MCF 10A (cell line): ENCODE data around the gene FAXDC2. TPM values are rescaled to one million over a fixed set of nuclear protein-coding genes. Genes with fewer than 3 reads are reported as not detected.

Experiments used
- BruUV-seq: library from RNA; stranded (reverse); fragments of 400-500 nt; replicated peaks from 2 replicates; lab custom pipeline; 2021; lab: Mats Ljungman, UMichigan
- CTCF ChIA-PET: fragments of 300-600 bp; sonication (Branson Sonifier 250); formaldehyde crosslinking; extraction: SDS; loops from one replicate; lab custom pipeline; 2021; ENCODE audit warnings: antibody characterized with exemption, inconsistent platforms; lab: Yijun Ruan, JAX
- POLR2A ChIA-PET: fragments of 300-600, 350-650 bp; sonication (Branson Sonifier 250); formaldehyde crosslinking; extraction: SDS; loops from one replicate; lab custom pipeline; 2020; ENCODE audit warnings: antibody characterized with exemption, inconsistent platforms; lab: Yijun Ruan, JAX
- DNase-seq: peaks from one replicate; pipeline ENCODE4 v3.0.0-alpha.2; 2018; ENCODE audit not compliant: unreplicated experiment
- H3K27ac Mint-ChIP-seq: one replicate; pipeline ENCODE4 v1.8.0; 2022; ENCODE audit warnings: mild to moderate bottlenecking, low read depth, mixed read lengths; ENCODE audit not compliant: unreplicated experiment
- H3K27me3 Mint-ChIP-seq: one replicate; pipeline ENCODE4 v1.8.0; 2022; ENCODE audit warnings: mixed read lengths; ENCODE audit not compliant: insufficient read depth, unreplicated experiment
- H3K36me3 Mint-ChIP-seq: one replicate; pipeline ENCODE4 v1.8.0; 2022; ENCODE audit warnings: mild to moderate bottlenecking, moderate library complexity, mixed read lengths; ENCODE audit not compliant: insufficient read depth, unreplicated experiment
- H3K4me1 Mint-ChIP-seq: one replicate; pipeline ENCODE4 v1.8.0; 2022; ENCODE audit warnings: mixed read lengths; ENCODE audit not compliant: insufficient read depth, unreplicated experiment
- H3K4me3 Mint-ChIP-seq: one replicate; pipeline ENCODE4 v1.8.0; 2022; ENCODE audit warnings: mild to moderate bottlenecking, moderate library complexity, mixed read lengths; ENCODE audit not compliant: unreplicated experiment
- H3K9me3 Mint-ChIP-seq: one replicate; pipeline ENCODE4 v1.8.0; 2022; ENCODE audit warnings: mixed read lengths; ENCODE audit not compliant: unreplicated experiment
- CTCF ChIP-seq: fragments of 200-600 bp; IDR thresholded peaks from one replicate; pipeline ENCODE4 v1.8.0; 2022; ENCODE audit warnings: antibody characterized with exemption, mild to moderate bottlenecking; ENCODE audit not compliant: unreplicated experiment
- intact Hi-C: fragments of 100-400 bp; cut with micrococcal nuclease; formaldehyde crosslinking; loops from 2 replicates; pipeline ENCODE4 v1.14.1; 2022
- total RNA-seq: library from RNA; stranded (reverse); gene quantifications from 2 replicates; pipeline ENCODE4 v1.2.3, GENCODE V29; 2022

Gene FAXDC2
- total RNA-seq, 1 experiment from 2014 or later, result 2.1 TPM

GRCh38 chr5:154813158-154813557 is 37.2 kb downstream of the FAXDC2 start:
- ChIA-PET POLR2A (no interaction called here), CTCF (interaction anchor here (1.2 to 3.0 kb wide), 3 partner anchors 135 to 168 kb away, joined by 3 to 18 read pairs (median 9); no protein-coding TSS in a partner anchor)
- intact Hi-C loops, result no loop called here
- Mint-ChIP-seq H3K4me3 (no peak overlapping the region), H3K27ac (no peak overlapping the region), H3K36me3 (peaks cover 100% of the 10 kb centered on the region), H3K4me1 (peaks cover 15% of the 10 kb centered on the region), H3K27me3 (no peaks in the 10 kb centered on the region), H3K9me3 (no peaks in the 10 kb centered on the region)
- no peak for DNase-seq
- TF ChIP-seq CTCF, result no peak
- BruUV-seq, result no TSS peak

- CTCF ChIA-PET, result interaction anchor here (0.6 to 3.1 kb wide), 9 partner anchors 11 to 164 kb away, joined by 3 to 37 read pairs (median 5); no protein-coding TSS in a partner anchor
- TF ChIP-seq CTCF, result peak; percentile 94
- peak; percentile 77 for DNase-seq
- H3K27me3 Mint-ChIP-seq, result no peaks in the 10 kb centered on the region
- H3K9me3 Mint-ChIP-seq, result no peaks in the 10 kb centered on the region
- H3K4me3 Mint-ChIP-seq, result no peak overlapping the region
- peak overlapping the region; percentile 4 for H3K27ac Mint-ChIP-seq
- peaks cover 98% of the 10 kb centered on the region for H3K36me3 Mint-ChIP-seq
- intact Hi-C loops, result loop anchor here (1.0 kb wide), 3 partner anchors 55 to 162 kb away; no protein-coding TSS in a partner anchor
- peaks cover 15% of the 10 kb centered on the region for H3K4me1 Mint-ChIP-seq
- no TSS peak for BruUV-seq
- POLR2A ChIA-PET, result interaction anchor here (0.5 to 0.7 kb wide), 3 partner anchors 31 to 160 kb away, joined by 3 to 4 read pairs (median 3); no protein-coding TSS in a partner anchor
Measured at GRCh38 chr5:154811653-154812465, 38.5 kb downstream of the FAXDC2 start.

- no peak for TF ChIP-seq CTCF
- H3K36me3 Mint-ChIP-seq, result peaks cover 98% of the 10 kb centered on the region
- no TSS peak for BruUV-seq
- no peak overlapping the region for H3K4me3 Mint-ChIP-seq
- DNase-seq, result no peak
- CTCF ChIA-PET, result interaction anchor here (0.6 to 3.1 kb wide), 8 partner anchors 10 to 164 kb away, joined by 3 to 37 read pairs (median 4); no protein-coding TSS in a partner anchor
- H3K4me1 Mint-ChIP-seq, result peaks cover 15% of the 10 kb centered on the region
- peak overlapping the region; percentile 4 for H3K27ac Mint-ChIP-seq
- POLR2A ChIA-PET, result interaction anchor here (0.6 to 0.7 kb wide), 2 partner anchors 31 to 160 kb away, joined by 3 to 4 read pairs; no protein-coding TSS in a partner anchor
- H3K9me3 Mint-ChIP-seq, result no peaks in the 10 kb centered on the region
- H3K27me3 Mint-ChIP-seq, result no peaks in the 10 kb centered on the region
- intact Hi-C loops, result no loop called here
Measured at GRCh38 chr5:154811239-154811638, 39.2 kb downstream of the FAXDC2 start.

- no peak overlapping the region for H3K27ac Mint-ChIP-seq
- no peak for TF ChIP-seq CTCF
- intact Hi-C loops, result no loop called here
- BruUV-seq, result no TSS peak
- no peaks in the 10 kb centered on the region for H3K9me3 Mint-ChIP-seq
- ChIA-PET CTCF (interaction anchor here (0.6 to 1.6 kb wide), 6 partner anchors 8 to 340 kb away, joined by 3 to 7 read pairs (median 4); no protein-coding TSS in a partner anchor), POLR2A (interaction anchor here (1.1 to 1.2 kb wide), 2 partner anchors 48 to 156 kb away, joined by 3 read pairs; no protein-coding TSS in a partner anchor)
- no peak for DNase-seq
- peaks cover 6% of the 10 kb centered on the region for H3K4me1 Mint-ChIP-seq
- H3K4me3 Mint-ChIP-seq, result no peak overlapping the region
- H3K27me3 Mint-ChIP-seq, result no peaks in the 10 kb centered on the region
- H3K36me3 Mint-ChIP-seq, result peaks cover 98% of the 10 kb centered on the region
Measured at GRCh38 chr5:154806176-154806575, 44.2 kb downstream of the FAXDC2 start.
